ENCODE measurements around the gene SLC44A1. TPM values are rescaled to one million over a fixed set of nuclear protein-coding genes. Genes with fewer than 3 reads are reported as not detected.

SLC44A1 gene
- total RNA-seq, 1 donor = 28.3 TPM

- DNase-seq (ENCODE audit: low read depth in 2 of 3, low spot score in 2 of 3) = no peak
Observed at GRCh38 chr9:105297442-105298075, 53.1 kb downstream of the SLC44A1 start.

DNA sequence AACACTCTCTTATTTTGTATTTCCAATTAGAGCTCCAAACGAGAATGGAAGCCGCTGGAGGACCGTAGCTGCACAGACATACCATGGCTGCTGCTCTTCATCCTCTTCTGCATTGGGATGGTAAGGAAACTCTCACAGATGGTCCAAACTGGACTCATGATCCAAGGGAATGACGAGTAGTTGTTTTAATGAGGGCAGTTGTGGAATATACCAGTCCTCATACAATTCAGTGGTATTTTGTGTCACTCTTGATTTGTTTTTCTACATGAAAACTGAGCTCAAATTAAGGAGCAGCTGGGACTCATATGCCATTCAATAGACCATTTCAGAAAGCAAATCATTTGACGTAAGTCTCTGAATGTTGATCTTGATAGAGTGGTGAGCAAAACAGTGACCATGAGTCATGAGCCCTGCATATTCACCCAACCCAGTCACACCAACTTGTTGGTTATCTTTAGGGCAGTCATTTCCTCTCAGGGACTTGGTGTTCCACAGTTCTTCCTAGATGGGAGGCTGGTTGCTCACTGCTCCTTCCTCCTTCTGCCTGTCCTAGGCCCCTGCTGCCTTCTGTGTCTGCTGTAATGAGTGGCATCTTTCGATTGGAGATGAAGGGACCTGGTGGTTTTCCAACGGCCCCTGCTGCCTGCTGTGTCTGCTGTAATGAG, 54.9 kb downstream of the SLC44A1 start:
- peak in 2 of 3 donors; percentile 80 to 81 for DNase-seq (ENCODE audit: low read depth in 2 of 3, low spot score in 2 of 3)

GRCh38 chr9:105302728-105303127, 58.3 kb downstream of the SLC44A1 start:
- DNase-seq (ENCODE audit: low read depth in 2 of 3, low spot score in 2 of 3) = no peak

- DNase-seq (ENCODE audit: low read depth in 2 of 3, low spot score in 2 of 3) = peak in 1 of 3 donors; percentile 12
Observed at GRCh38 chr9:105305856-105306255, 61.4 kb downstream of the SLC44A1 start.

DNA sequence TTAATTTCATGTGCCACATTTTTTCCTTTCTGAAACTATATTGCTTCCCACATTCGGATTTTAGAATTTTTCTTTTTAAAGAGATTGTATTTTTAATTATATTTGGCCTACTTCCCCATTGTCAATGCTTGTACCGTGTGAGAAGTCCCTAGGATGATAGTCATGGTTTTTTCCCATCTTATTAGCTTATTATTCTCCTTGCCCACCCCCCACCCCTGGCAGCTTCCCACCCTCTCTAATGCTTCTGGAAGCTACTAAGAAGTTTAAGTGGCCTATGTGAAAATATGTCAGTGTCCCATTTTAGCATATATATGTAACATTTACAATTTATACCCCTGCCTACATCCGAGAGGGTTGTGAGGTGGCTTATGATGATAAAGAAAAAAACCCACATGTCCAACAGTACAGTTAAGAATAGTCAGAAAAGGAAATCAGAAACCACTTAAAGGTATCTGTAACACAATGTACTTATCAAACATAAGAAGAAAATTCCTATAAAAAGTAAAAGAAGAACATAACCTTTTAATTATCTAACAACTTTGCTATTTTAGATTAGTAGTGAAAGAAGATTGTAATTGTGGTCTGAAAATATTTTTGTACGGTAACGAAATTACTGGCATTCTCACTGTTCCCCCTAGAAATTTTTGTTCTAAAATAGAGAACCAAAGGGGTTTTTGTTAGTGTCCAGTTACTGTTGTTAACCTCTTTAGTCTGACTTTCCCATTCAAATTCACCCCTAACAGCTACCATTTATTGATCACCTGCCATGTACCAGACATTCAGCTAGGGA, 62.1 kb downstream of the SLC44A1 start:
- no peak for DNase-seq (ENCODE audit: low read depth in 2 of 3, low spot score in 2 of 3)

DNA sequence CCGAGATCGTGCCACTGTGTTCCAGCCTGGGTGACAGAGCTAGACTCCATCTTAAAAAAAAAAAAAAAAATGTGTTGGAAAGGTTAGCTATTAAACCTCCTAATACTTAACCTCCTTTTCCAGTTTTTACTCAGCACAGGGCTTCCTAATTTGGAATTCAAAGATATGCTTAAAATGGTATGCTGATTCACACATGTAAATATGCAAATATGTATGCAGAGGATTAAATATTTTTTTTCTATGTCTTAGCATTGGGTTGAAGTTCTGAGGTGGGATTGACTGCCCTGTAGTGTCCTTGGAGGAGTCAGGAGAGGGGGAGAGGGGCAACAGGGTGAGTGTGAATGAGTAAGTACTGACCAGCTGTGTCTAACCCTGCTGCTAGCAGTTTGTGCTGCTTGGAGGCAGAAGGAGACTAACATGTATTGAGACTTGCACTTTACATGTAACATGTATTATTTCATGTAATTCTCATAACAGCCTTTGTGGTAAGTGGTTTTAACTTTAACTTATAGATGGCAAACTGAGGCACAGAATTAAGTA, 63.2 kb downstream of the SLC44A1 start:
- DNase-seq (ENCODE audit: low read depth in 2 of 3, low spot score in 2 of 3) = no peak

- peak in 1 of 3 donors; percentile 57 for DNase-seq (ENCODE audit: low read depth in 2 of 3, low spot score in 2 of 3)
Observed at GRCh38 chr9:105308461-105309341, 64.2 kb downstream of the SLC44A1 start.

DNA sequence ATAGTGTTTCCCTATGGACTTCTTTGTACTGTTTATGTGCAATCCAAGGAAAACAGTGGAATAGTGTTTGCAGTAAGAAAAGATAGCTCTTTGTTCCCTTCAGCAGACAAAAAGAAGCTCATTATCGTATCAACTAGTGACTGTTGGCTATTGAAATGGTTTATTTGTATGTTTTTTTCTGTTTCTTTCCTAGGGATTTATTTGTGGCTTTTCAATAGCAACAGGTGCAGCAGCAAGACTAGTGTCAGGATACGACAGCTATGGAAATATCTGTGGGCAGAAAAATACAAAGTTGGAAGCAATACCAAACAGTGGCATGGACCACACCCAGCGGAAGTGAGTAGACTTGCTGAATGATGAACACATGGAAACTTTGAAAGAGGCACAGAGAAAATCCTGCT, 65.1 kb downstream of the SLC44A1 start:
- no peak for DNase-seq (ENCODE audit: low read depth in 2 of 3, low spot score in 2 of 3)

DNA sequence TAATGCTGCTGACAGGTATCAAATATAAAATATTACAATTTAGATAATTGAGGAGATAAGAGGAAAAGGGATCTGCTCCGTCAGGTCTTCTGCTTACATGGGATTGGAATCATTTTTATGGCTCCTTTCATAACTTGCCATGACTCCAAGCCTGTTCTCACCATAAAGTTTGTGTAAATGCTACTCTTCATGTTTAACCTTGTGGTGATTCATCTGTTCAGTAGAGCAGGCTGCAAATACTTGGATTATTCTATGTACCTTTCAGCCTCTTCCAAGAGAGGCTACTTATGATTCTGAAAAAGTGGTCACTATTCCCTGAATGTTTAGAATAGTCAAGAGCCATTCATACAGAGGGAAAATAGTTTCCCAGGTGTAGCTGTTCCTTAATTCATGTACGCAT, 66.9 kb downstream of the SLC44A1 start:
- DNase-seq (ENCODE audit: low read depth in 2 of 3, low spot score in 2 of 3) = no peak

GRCh38 chr9:105313238-105313637, 68.8 kb downstream of the SLC44A1 start:
- no peak for DNase-seq (ENCODE audit: low read depth in 2 of 3, low spot score in 2 of 3)

DNA sequence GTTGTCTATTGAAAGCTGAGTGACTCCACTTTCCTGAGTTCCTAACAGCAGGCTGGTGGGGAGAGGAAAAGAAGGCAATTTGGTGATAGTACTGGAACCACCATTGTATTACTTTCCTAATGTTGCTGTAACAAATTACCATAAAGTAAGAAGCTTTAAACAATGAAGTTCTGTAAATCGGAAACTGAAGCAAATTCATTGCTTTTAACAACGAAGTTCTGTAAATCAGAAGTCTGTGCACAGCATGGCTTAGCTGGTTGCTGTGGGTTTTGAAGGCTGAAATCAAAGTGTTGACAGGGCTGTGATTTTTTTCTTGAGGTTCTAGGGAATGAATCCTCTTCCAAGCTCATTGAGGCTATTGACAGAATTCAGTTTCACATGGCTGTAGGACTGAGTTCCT, 72.3 kb downstream of the SLC44A1 start:
- no peak for DNase-seq (ENCODE audit: low read depth in 2 of 3, low spot score in 2 of 3)

- no peak for DNase-seq (ENCODE audit: low read depth in 2 of 3, low spot score in 2 of 3)
Observed at GRCh38 chr9:105318729-105319191, 74.3 kb downstream of the SLC44A1 start.

GRCh38 chr9:105319202-105319813, 74.9 kb downstream of the SLC44A1 start:
- no peak for DNase-seq (ENCODE audit: low read depth in 2 of 3, low spot score in 2 of 3)

DNA sequence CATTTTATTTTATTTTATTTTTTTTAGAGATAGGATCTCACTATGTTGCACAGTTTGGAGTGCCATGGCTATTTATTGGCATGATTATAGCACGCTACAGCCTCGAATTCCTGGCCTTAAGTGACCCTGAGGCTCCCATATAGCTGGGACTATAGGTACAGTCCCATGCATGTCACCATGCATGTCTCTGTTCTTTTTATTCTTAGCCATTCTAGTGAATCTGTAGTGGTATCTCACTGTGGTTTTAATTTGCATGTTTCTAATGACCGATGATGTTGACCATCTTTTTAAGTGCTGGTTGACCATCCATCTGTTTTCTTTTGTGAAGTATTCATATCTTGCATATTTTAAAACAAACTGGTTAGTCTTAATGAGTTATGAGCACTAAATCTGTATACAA, 76.1 kb downstream of the SLC44A1 start:
- no peak for DNase-seq (ENCODE audit: low read depth in 2 of 3, low spot score in 2 of 3)

GRCh38 chr9:105328296-105328695, 83.8 kb downstream of the SLC44A1 start:
- no peak for DNase-seq (ENCODE audit: low read depth in 2 of 3, low spot score in 2 of 3)

DNA sequence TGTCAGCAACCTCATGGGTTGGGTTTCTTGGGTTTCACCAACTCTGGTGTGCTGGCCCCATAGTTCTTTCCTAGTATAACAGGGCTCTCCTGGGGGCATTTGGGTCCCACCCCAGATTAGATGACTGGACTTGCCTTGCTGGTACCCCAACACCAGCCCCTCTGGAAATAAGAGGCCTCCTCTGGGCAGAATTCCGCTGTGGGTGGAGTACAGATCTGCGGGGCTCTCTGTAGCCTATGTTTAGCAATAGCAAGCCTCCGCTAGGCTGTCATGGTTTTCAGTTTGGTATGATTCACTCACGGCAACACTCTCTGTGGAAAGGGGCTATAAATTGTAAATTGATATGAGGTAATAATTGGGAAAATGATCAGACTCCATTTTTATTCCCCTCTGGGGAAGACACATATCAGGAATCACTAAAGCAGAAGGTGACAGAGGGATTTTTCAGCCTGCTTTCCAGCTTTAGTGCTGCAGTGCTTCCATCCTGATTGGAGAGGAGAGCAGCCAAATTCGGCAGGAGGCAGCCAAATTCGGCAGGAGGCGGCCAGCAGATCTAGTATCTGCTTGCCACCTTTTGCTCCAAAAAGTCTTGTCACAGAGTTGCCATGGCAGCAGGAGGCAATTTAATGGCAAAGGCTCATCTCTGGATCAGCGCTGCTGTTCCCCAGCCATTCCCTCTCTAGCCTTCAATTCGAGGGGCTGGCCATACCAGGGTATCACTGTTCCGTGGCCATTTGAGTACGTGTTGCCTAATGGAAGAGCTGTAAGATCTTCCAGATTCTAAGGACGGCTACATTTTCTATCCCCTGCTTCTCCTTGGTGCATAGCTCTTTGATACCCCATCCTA, 84.6 kb downstream of the SLC44A1 start:
- DNase-seq (ENCODE audit: low read depth in 2 of 3, low spot score in 2 of 3) = no peak

DNA sequence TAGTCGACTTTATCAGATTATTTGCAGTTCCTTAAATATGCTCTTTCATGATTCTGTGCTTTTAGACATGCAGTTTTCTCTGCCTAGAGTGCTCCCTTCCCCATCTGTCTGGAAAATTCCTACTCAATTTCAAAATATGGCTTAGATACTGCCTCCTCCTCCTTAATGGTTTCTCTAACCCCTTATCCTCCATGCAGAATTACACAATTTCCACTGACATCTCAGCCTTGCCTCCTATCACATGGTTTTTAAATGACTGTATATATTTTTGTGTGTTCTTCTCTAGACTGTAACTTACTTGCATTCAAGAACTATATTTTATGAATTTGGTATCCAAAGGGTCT, 85.2 kb downstream of the SLC44A1 start:
- no peak for DNase-seq (ENCODE audit: low read depth in 2 of 3, low spot score in 2 of 3)

- DNase-seq (ENCODE audit: low read depth in 2 of 3, low spot score in 2 of 3) = no peak
Observed at GRCh38 chr9:105330201-105330600, 85.8 kb downstream of the SLC44A1 start.

GRCh38 chr9:105330755-105331154, 86.3 kb downstream of the SLC44A1 start:
- DNase-seq (ENCODE audit: low read depth in 2 of 3, low spot score in 2 of 3) = no peak

All from hematopoietic multipotent progenitor cell (in vitro differentiated cells).